Femur (tissue), 1 donor: ENCODE data around the gene OGFRL1.
"Not testable (repeated sequence)": the region's sequence is repeated elsewhere in the genome, so short reads cannot be mapped to it uniquely, and the experiment has no call there.

Source experiments
- DNase-seq: peaks from one replicate; pipeline ENCODE4 v3.0.0-alpha.2; 2017

The OGFRL1 gene

DNA sequence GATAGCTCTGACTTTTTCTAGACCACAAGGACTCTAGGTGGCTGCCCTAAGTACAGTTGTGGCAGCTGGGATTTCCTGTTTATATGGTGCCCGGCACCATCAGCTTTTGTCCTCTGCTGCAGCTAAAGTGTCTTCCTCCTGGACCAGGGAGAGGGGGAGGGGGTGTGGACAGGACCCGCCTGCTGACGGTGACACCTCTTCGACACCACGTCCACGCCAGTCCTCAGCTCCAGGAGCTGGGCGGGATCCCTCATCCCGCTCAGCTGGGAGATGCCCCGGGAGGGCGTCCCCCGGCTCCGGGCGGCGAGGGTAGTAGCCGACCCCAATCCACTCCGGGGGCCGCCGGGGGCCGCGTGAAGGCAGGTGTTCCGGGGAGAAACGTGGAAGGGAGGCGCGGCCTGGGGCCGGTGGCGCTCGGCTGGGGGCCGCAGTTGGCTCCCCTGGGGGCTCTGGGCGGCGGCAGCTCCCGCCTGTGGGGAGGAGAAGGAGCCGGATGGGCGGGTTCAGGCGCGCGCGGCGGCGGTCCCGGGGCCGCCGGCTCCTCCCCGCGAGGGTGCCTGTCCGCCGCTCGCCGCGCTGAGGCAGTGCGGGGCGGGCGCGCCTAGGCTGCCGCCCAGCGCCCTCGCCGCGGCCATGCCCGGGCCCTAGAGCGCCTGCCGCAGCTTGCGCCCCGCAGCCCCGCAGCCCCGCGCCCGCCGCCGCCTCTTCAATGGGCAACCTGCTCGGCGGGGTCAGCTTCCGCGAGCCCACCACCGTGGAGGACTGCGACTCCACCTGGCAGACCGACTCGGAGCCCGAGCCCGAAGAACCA is at the start of gene OGFRL1:
TSS of gene OGFRL1 (plus strand) at position 584 of the 811 bp plus-strand sequence. CDS start at position 710, 126 bp downstream.
- peak; percentile 79 for DNase-seq

DNA sequence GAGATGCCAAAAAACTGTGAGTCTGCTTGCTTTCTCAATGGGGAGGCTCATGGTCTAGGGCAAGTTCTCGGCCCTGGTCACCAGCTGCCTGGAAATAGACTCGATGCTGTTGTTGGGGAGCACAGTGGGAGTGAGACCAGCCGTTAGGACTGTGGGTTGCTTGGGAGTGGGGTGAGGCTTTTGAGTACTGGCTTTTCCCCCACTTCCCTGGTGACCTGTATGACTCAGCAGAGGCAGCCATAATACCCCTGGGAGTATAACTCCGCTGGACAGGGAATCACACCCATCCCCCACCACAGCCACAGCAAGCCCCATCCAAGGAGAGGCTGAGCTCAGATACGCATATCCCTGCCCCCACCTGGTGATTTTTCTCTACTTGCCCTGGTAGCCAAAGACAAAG is 48.9 kb upstream of the OGFRL1 start:
- DNase-seq, result no peak

- no peak for DNase-seq
Observed at GRCh38 chr6:71245265-71246049, 43.2 kb upstream of the OGFRL1 start.

- DNase-seq, result no peak
Observed at GRCh38 chr6:71246596-71246995, 42.0 kb upstream of the OGFRL1 start.

GRCh38 chr6:71248306-71248765 is 40.3 kb upstream of the OGFRL1 start:
- no peak for DNase-seq

- DNase-seq, result no peak
Observed at GRCh38 chr6:71248878-71249544, 39.6 kb upstream of the OGFRL1 start.

DNA sequence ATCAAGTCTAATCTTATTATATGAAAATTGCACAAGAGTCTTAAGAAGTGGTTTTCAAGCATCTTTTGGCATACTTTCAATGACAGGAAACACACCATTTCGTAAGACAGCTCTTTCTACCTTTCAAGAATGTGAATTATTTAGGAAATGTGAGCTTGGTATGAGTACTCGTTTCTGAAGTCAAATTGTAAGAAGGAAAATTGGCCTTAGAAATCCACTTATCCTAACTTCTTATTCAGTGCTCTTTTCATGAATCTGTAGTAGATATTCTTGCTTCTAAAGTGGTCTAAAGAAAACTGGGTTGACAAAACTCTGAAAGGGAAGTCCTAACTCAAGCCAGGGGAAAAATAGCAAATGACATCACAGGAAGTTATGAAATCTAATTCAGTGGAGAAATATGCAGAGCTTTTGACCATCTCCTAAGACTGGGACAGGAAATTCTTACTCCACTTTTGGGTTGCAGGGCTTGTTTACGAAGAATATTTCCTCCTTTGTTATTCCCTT is 38.5 kb upstream of the OGFRL1 start:
- DNase-seq, result no peak

DNA sequence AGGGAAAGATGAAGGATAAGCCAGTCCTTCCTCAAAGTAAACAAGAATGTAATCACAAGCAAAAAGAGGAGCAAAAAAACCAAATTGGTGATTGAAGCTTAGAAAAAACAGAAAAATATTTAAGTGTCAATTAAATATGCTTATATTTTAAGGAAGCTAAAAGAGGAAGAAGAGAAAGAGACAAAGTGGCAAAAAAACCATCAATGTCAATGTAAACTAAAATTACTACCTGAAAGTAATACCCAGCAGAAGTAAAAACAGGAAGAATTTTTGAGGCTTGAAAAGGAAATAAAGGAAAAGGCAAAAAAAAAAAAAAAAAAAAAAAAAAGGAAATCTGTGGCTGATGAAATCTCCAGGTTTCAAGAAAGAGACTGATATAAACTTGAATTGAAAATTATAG is 36.2 kb upstream of the OGFRL1 start:
- DNase-seq, result no peak

- DNase-seq, result no peak
Observed at GRCh38 chr6:71252960-71253359, 35.7 kb upstream of the OGFRL1 start.

GRCh38 chr6:71254323-71254722 is 34.3 kb upstream of the OGFRL1 start:
- peak; percentile 35 for DNase-seq

DNA sequence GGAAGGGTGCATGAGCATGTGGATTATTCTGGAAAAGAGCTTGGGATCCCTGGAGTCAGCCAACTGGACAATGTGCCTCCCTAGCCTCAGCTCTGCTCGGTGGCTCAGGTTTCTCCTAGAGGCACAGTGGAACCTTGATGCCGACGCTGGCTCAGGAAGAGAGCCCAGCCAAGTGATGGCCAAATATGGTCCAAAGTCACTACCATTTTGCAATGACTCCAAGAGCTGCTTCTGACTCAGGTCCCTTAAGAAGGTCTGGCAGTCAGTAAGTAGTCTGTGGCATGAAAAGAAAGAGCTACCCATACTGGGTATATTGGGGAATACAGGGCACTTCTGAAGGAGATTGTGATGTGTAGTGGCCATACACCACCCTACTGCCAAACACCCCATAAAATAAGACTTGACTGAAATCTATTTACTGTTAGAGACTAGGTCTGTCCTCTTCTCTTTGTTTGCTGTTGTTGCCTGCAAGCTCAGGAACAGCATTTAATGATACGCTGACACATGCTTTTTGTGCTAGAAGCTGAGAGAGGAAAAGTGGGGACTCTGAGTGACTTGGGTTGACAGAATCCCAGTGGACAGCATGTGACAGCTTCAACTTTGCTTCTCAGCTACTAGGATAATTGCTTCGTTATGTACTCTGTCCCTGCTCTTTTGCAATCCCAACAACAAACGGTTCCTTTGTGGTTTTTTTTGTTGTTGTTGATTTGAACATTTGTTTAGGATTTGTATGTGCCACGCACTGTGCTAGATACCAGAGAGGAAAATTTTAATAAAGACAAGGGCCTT is 30.3 kb upstream of the OGFRL1 start:
- no peak for DNase-seq

- no peak for DNase-seq
Observed at GRCh38 chr6:71259888-71260604, 28.6 kb upstream of the OGFRL1 start.

DNA sequence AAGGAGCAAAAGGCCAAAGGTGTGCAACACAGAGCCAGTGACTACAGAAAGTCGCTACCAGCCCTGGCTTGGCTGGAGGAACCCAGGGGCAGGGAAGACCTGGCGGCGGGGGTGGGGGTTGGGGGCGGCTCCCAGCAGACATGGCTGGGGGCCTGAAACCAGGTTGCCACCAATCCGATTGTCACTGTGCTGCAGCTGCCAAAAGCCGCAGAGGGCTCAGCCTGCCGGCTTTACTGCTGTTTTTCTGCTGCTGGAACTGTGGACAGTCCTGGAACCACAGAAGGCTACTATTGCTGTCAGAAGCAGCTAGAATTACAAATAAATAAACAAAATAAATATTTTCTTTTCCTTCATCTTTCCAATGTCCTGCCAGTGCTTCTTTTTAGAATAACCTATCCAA is 25.7 kb upstream of the OGFRL1 start:
- no peak for DNase-seq

GRCh38 chr6:71266392-71266791 is 22.2 kb upstream of the OGFRL1 start:
- DNase-seq, result not testable (repeated sequence)

- no peak for DNase-seq
Observed at GRCh38 chr6:71268735-71269437, 19.7 kb upstream of the OGFRL1 start.

DNA sequence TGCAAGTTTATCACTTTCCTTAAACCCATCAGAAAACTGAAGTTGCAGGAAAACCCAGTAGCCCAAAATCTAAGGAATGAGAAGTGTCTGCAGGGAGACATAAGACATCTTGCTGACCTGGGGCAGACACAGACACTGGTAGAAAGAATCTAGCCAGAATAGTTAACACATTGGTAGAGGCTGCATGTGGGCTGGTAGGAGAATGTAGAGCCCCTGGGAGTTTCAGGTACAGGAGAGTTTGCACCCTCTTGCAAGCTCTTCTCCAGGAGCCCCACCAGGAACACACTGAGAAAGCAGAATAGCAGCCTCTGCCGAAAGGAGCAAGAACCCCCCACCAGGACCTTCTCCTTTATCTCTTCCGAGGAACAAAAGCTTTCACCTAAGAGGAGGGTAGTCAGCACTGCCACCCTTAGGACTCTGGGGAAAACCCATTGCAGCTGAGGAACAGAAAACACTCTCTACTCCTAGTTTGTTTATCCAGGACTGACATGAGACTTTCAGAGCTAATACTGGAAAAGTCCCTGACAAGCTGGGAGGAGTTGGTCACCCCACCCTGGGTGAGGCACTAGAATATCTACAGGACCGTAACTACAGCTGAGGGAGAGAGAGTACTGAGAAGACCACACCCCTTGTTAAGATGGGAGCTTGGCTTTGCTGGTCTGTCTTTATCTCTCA is 10.5 kb upstream of the OGFRL1 start:
- no peak for DNase-seq

GRCh38 chr6:71279321-71279720 is 9.3 kb upstream of the OGFRL1 start:
- no peak for DNase-seq

DNA sequence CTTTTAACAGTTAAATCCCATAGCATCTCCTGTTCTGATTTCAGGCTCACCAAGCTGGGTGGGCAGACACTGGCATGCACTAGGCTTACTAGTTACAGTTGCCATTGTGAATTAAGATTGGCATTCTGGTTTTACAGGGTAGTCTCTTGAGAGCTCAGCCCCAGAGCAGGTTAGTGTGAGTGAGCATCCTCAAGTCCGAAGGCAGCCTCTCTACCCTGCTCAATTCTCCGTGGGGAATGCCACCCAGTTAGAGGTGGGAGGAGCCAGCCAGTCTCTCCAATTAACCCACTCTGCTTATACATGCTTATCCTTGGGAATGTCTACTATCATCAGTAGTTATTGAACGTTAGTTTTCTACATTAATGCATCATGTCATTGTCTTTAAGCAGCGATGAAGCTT is 8.9 kb upstream of the OGFRL1 start:
- no peak for DNase-seq

DNA sequence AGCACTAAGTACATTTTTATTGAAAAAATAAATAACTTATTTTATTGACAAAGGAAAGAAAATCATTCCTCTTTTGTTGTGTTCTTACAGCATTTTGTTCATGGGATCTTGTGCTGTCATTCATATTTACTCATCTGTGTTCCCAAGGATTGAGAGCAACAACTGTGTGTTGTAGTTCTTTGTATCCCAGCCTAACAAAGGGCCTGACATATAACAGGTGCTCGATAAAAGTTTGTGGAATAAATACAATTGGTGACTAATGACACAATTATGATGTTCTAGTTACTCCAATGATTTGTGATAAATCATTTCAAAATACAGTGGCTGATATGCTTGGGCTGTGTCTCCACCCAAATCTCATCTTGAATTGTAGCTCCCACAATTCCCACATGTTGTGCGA is 7.9 kb upstream of the OGFRL1 start:
- no peak for DNase-seq

DNA sequence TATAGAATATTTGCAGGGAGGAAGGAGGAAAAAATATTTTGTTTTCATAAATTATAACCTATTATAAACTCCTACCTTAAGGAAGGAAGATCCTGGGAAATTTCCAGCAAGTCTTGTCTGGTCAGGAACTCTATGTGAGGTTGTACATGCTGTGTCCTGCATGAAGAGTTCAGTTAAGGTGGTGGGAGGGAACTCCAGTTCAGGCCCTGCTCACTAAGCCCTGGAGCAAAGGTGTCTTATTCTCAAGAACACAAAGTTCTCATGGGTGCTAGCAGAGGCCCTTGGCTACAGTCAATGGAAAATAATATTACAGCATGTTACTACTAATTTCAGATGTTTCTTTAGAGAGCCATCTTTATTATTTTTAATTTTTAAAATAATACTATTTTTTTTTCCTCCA is 3.8 kb upstream of the OGFRL1 start:
- DNase-seq, result no peak

DNA sequence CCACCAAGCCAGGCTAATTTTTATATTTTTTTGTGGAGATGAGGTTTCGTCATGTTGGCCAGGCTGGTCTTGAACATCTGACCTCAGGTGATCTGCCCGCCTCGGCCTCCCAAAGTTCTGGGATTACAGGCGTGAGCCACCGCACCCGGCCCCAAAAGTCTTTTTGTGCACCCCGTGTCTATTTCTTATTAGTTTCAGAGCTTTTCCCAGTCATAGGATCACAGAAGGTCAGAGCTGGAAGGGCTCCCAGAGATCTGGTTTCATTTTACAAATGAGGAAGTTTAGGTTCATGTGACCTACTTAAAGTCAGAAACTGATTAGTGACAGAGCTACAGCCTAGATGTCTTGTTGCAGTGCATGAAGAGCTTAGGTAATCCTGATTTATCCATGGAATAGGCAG is 1.6 kb upstream of the OGFRL1 start:
- DNase-seq, result no peak
